AG09319 (cell line): ENCODE results near the gene DHRS7.

Source experiments
- DNase-seq: peaks from one replicate; pipeline ENCODE4 v3.0.0-alpha.2; 2010; ENCODE audit warnings: low read depth; ENCODE audit errors: extremely low read depth
- CTCF ChIP-seq: IDR thresholded peaks from 2 replicates; pipeline ENCODE4 v1.5.1; 2011; ENCODE audit warnings: low read depth, mild to moderate bottlenecking, inconsistent platforms, low read length, moderate library complexity

Gene DHRS7

DNA sequence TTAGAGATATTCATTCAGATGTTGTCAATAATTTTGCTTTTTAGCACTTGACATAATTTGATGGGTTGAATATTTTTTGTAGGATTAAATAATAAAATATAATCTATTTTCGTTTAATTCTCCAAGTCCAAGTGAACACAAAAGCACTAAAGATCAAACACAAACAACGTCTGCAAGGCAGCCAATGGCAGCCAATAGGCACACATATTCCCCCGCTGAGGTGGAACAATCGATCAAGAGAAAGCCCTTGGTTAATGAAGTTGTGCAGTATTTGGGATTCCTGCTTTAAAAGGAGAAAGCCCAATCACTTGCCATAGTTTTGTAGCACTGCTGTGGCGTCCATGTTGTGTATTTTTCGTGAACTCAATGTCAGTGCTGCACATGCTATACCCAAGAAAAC, 1.5 kb downstream of the DHRS7 start:
- no peak for DNase-seq
- TF ChIP-seq CTCF = no peak

GRCh38 chr14:60161196-60162107, 3.7 kb downstream of the DHRS7 start:
- DNase-seq = no peak
- no peak for TF ChIP-seq CTCF

DNA sequence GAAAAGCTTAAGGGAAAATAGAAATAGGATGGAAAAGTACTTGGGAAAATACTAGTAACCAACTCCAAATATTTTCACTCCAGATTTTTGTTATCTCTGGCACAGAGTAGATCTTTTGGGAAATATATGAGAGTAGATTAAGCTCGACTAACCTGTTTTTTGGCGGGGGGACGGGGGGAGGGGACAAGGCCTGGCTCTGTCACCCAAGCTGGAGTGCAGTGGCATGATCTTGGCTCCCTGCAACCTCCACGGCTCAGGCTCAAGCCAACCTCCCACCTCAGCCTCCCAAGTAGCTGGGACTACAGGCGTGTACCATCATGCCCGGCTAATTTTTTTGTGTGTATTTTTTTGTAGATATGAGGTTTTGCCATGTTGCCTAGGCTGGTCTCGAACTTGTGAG, 4.8 kb downstream of the DHRS7 start:
- no peak for DNase-seq
- no peak for TF ChIP-seq CTCF

- no peak for TF ChIP-seq CTCF
- no peak for DNase-seq
These were observed 10.5 kb downstream of the DHRS7 start for GRCh38 chr14:60154671-60155070.

- DNase-seq = no peak
- no peak for TF ChIP-seq CTCF
These were observed 11.2 kb downstream of the DHRS7 start for GRCh38 chr14:60153991-60154390.

DNA sequence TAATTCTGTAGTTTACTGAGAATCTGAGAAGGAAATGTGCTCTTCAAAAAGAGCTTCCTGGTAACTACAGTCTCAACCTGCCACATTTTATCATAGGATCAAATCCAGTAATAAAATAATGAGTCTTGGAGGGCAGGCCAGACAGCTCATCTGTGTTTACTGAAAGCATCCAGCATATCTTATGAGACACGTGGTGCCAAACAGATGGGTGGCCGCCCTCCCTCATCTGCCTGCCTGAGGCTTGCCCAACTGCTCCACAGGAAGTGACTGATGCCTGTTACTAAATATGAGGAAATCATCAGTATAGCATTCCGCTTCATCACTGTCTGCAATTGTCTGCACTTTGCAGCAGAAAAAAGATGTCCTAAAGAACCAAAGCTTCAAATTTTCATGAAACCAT, 13.5 kb downstream of the DHRS7 start:
- peak; percentile 82 for DNase-seq
- no peak for TF ChIP-seq CTCF

DNA sequence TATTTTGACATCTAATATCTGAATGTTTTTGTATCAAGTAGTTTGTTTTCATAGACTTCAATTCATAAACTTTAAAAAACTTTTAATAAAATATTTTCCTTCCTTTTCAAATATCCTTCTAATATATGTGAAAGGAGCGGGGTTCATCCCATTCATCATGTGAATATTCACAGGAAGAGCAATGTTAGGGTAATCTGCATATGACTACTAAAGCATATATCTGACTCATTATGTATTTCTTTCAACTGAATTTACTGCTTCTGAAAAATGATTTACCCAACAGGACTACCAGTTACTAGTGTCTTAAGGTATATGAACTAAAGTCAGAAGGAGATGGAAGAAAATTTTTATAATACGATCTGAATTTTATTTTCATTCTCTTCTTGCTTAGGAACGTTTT, 30.5 kb downstream of the DHRS7 start:
- DNase-seq = no peak
- no peak for TF ChIP-seq CTCF
